C4-2B (cell line): ENCODE measurements around the gene FFAR4.

Source experiments
- ZFX ChIP-seq: fragments of 450-650 bp; IDR thresholded peaks from 2 replicates; pipeline ENCODE4 v1.6.1; 2017
- TF ChIP-seq, protein P1 (sequence below): fragments of 450-650 bp; conservative IDR thresholded peaks from 2 replicates; pipeline ENCODE4 v1.5.1; 2017; ENCODE audit warnings: mild to moderate bottlenecking

DNA sequence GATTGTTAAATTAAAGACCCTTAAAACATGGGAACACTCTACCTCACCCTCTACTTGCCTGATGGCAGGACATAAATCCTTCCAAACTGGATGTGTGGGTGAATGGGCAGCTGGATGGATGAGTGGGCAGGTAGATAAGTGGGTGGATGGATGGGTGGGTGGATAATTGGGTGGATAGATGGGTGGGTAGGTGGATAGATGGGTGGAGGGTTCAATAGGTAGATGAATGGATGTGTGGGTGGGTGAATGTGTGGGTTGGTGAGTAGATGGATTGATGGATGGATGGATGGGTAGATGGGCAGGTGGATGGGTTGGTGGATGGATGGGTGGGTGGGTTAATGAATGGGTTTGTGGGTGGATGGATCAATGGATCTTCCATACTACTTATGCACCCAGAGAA lies 18.9 kb upstream of the FFAR4 start:
- TF ChIP-seq, protein P1, sequence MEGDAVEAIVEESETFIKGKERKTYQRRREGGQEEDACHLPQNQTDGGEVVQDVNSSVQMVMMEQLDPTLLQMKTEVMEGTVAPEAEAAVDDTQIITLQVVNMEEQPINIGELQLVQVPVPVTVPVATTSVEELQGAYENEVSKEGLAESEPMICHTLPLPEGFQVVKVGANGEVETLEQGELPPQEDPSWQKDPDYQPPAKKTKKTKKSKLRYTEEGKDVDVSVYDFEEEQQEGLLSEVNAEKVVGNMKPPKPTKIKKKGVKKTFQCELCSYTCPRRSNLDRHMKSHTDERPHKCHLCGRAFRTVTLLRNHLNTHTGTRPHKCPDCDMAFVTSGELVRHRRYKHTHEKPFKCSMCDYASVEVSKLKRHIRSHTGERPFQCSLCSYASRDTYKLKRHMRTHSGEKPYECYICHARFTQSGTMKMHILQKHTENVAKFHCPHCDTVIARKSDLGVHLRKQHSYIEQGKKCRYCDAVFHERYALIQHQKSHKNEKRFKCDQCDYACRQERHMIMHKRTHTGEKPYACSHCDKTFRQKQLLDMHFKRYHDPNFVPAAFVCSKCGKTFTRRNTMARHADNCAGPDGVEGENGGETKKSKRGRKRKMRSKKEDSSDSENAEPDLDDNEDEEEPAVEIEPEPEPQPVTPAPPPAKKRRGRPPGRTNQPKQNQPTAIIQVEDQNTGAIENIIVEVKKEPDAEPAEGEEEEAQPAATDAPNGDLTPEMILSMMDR = no peak
- TF ChIP-seq ZFX = no peak
